DND-41 (cell line): ENCODE measurements around the gene CTF1.

ENCODE experiments used
- ATAC-seq: fragments of 200-7000 bp; cut with Tn5 transposase; 3 replicates; pipeline ENCODE4 v1.9.1; 2021; ENCODE audit warnings: low read depth; ENCODE audit not compliant: insufficient read depth
- DNase-seq: peaks from one replicate; pipeline ENCODE4 v3.0.0-alpha.2; 2020
- H2AFZ ChIP-seq: 2 replicates; pipeline ENCODE4 v1.6.0; 2012; ENCODE audit warnings: low read depth, low read length
- H3K27ac ChIP-seq: 2 replicates; pipeline ENCODE4 v1.5.1; 2012; ENCODE audit warnings: low read length, inconsistent platforms
- H3K27me3 ChIP-seq: fragments of 200-600 bp; sonication (generic); 2 replicates; pipeline ENCODE4 v1.6.0; 2012; ENCODE audit warnings: low read length, mild to moderate bottlenecking, inconsistent platforms; ENCODE audit not compliant: insufficient read depth, poor library complexity
- H3K36me3 ChIP-seq: 2 replicates; pipeline ENCODE4 v1.5.1; 2012; ENCODE audit warnings: low read length, inconsistent platforms; ENCODE audit not compliant: insufficient read depth
- H3K4me1 ChIP-seq: 2 replicates; pipeline ENCODE4 v1.5.1; 2012; ENCODE audit warnings: mild to moderate bottlenecking, low read length; ENCODE audit not compliant: insufficient read depth
- H3K4me2 ChIP-seq: 2 replicates; pipeline ENCODE4 v1.6.0; 2012; ENCODE audit warnings: mild to moderate bottlenecking, moderate library complexity, low read length, inconsistent platforms; ENCODE audit not compliant: insufficient read depth
- H3K4me3 ChIP-seq, 2 experiments: fragments of 200-600 bp in 1 of 2; shearing (Covaris generic) in 1 of 2; 2 replicates each; pipeline ENCODE4 v1.5.1; 2012 to 2016; ENCODE audit warnings: inconsistent platforms in 2 of 2, low read length in 2 of 2, mild to moderate bottlenecking in 2 of 2, low read depth in 1 of 2, moderate library complexity in 1 of 2
- H3K79me2 ChIP-seq: 2 replicates; pipeline ENCODE4 v1.6.0; 2012; ENCODE audit warnings: low read length, inconsistent platforms; ENCODE audit not compliant: insufficient read depth
- H3K9ac ChIP-seq: 2 replicates; pipeline ENCODE4 v1.6.0; 2012; ENCODE audit warnings: low read depth, mild to moderate bottlenecking, inconsistent platforms, low read length, moderate library complexity
- H3K9me3 ChIP-seq: 2 replicates; pipeline ENCODE4 v1.5.1; 2012; ENCODE audit warnings: low read length, moderate library complexity, mild to moderate bottlenecking, inconsistent platforms; ENCODE audit not compliant: insufficient read depth, severe bottlenecking
- H4K20me1 ChIP-seq: 2 replicates; pipeline ENCODE4 v1.6.0; 2012; ENCODE audit warnings: low read length; ENCODE audit not compliant: insufficient read depth
- EZH2 ChIP-seq: IDR thresholded peaks from 3 replicates; pipeline ENCODE4 v1.6.1; 2012; ENCODE audit warnings: borderline replicate concordance, low read depth, mild to moderate bottlenecking, moderate library complexity, low read length, inconsistent platforms; ENCODE audit not compliant: severe bottlenecking
- TF ChIP-seq, protein P1 (sequence below): IDR thresholded peaks from 2 replicates; pipeline ENCODE4 v1.5.1; 2012; ENCODE audit warnings: borderline replicate concordance, low read length, moderate library complexity, mild to moderate bottlenecking; ENCODE audit not compliant: poor library complexity, severe bottlenecking; ENCODE audit errors: extremely low read depth

The CTF1 gene

DNA sequence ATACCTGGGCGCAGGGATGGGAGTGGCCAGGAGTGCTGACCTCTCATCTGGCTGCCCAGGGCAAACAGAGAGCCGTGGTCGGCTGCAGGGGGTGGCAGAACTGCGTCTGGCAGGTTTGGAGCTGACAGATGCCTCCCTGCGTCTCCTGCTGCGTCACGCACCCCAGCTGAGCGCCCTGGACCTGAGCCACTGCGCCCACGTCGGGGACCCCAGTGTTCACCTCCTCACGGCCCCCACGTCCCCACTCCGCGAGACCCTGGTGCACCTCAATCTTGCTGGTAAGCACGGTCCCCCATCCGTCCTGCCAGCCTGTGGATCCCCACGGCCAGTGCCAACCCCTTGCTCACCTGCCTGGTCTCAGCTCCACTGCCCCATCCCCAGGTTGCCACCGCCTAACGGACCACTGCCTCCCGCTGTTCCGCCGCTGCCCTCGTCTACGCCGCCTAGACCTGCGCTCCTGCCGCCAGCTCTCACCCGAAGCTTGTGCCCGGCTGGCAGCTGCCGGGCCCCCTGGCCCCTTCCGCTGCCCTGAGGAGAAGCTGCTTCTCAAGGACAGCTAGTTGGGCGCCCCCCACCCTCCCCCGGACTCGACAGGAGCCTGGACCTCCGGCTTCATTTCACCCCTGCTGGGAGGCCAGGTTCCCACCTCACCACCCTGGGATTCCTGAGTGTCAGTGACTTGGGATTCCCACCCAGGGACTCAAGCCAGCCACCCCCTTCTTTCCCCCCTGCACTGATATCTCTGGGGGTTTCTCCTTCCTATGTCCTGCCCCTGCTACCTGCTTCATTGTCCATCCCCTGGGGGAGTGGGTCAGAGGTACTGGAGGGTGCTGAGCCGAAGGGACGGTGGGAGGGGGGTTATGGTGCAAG, 50.5 kb downstream of the CTF1 start:
- no peak overlapping the region for H3K4me2 ChIP-seq
- peaks cover 54% of the 10 kb centered on the region for H3K36me3 ChIP-seq
- H3K27ac ChIP-seq, result no peak overlapping the region
- no peak for ATAC-seq
- no peaks in the 10 kb centered on the region for H3K9me3 ChIP-seq
- no peak for DNase-seq
- H4K20me1 ChIP-seq, result peaks cover 6% of the 10 kb centered on the region; the same call in 1 of the 2 replicates
- H3K79me2 ChIP-seq, result peaks cover 3% of the 10 kb centered on the region; the same call in 1 of the 2 replicates
- H3K27me3 ChIP-seq, result no peaks in the 10 kb centered on the region
- H3K4me1 ChIP-seq, result peaks cover 18% of the 10 kb centered on the region
- H3K9ac ChIP-seq, result no peak overlapping the region
- H3K4me3 ChIP-seq, result no peak overlapping the region
- no peak overlapping the region for H2AFZ ChIP-seq
- no peak for TF ChIP-seq EZH2
- TF ChIP-seq, protein P1, sequence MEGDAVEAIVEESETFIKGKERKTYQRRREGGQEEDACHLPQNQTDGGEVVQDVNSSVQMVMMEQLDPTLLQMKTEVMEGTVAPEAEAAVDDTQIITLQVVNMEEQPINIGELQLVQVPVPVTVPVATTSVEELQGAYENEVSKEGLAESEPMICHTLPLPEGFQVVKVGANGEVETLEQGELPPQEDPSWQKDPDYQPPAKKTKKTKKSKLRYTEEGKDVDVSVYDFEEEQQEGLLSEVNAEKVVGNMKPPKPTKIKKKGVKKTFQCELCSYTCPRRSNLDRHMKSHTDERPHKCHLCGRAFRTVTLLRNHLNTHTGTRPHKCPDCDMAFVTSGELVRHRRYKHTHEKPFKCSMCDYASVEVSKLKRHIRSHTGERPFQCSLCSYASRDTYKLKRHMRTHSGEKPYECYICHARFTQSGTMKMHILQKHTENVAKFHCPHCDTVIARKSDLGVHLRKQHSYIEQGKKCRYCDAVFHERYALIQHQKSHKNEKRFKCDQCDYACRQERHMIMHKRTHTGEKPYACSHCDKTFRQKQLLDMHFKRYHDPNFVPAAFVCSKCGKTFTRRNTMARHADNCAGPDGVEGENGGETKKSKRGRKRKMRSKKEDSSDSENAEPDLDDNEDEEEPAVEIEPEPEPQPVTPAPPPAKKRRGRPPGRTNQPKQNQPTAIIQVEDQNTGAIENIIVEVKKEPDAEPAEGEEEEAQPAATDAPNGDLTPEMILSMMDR, result no peak

DNA sequence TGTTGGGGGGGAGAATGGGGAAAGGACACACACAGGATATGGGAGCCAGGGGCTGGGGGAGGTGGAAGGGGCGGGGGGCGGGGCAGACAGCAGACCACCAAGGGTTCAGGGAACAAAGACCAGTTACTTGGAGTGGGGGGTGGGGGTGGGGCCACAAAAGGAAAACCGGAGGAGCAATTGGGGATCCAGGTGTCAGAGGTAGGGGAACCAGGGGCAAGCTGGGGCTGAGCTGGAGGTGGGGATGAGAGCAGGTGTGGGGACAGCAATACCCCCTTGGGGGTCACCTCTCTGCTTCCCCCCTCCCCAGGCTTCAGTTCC, 51.1 kb downstream of the CTF1 start:
- no peak for DNase-seq
- H3K27me3 ChIP-seq, result no peaks in the 10 kb centered on the region
- H3K4me1 ChIP-seq, result peaks cover 18% of the 10 kb centered on the region
- no peaks in the 10 kb centered on the region for H4K20me1 ChIP-seq
- no peak overlapping the region for H3K9ac ChIP-seq
- H3K4me3 ChIP-seq, result no peak overlapping the region
- no peak overlapping the region for H3K4me2 ChIP-seq
- H2AFZ ChIP-seq, result no peak overlapping the region
- H3K27ac ChIP-seq, result no peak overlapping the region
- TF ChIP-seq, protein P1, result no peak
- TF ChIP-seq EZH2, result no peak
- H3K36me3 ChIP-seq, result peaks cover 48% of the 10 kb centered on the region
- no peaks in the 10 kb centered on the region for H3K79me2 ChIP-seq
- H3K9me3 ChIP-seq, result no peaks in the 10 kb centered on the region
- ATAC-seq, result no peak

DNA sequence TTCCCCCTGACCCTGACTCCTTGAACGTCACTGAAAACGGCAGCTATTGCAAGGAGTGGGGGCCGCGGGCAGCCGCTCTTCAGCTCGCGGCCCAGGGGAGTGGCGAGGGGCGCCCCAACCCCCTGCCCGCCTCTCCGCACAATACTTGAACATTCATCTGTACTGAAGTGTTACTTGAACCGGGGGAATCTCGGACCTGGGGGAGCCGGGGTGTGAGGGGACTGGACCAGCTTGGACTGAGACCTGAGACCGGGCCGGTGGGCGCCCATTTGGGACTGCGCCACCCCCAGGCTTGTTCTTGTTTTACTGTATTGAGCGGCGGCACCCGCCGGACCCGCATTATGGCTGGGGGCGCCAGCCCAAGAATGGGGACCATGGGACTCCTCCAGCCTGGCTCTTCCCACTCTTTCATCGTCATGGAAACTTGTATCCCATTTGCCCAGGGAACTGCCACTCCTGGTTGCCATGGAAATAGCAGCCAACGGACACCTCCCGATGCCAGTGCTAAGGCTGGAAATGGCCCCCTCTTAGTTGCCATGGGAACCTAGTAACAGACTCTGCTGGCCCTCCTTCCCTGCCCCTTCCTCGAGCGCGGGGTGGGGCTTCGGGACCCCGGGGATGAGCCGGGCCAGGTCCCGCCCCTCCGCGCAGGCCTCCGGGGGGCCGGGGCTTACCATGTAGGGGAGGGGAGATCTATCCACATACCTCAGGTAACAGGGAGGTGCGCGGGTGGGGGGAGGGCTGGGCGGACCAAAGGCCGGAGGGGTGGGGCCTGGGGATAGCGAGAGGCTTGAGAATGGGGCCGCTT, 51.6 kb downstream of the CTF1 start:
- ATAC-seq (no peak), DNase-seq (no peak)
- peaks cover 18% of the 10 kb centered on the region for H3K4me1 ChIP-seq
- no peaks in the 10 kb centered on the region for H3K9me3 ChIP-seq
- no peak overlapping the region for H3K4me2 ChIP-seq
- no peaks in the 10 kb centered on the region for H3K79me2 ChIP-seq
- H3K9ac ChIP-seq, result no peak overlapping the region
- no peaks in the 10 kb centered on the region for H4K20me1 ChIP-seq
- no peak overlapping the region for H3K4me3 ChIP-seq
- TF ChIP-seq, protein P1, result no peak
- no peak for TF ChIP-seq EZH2
- H3K27me3 ChIP-seq, result no peaks in the 10 kb centered on the region
- peaks cover 42% of the 10 kb centered on the region for H3K36me3 ChIP-seq
- no peak overlapping the region for H3K27ac ChIP-seq
- no peak overlapping the region for H2AFZ ChIP-seq
